Spleen (tissue), 11 donors: ENCODE data around the gene NPRL2. TPM values are rescaled to one million over a fixed set of nuclear protein-coding genes. Genes with fewer than 3 reads are reported as not detected.
A peak's percentile ranks its signal among the peaks of the same experiment; 100 is the strongest.

Experiments used
- DNase-seq: peaks from one replicate; pipeline ENCODE4 v3.0.0-alpha.2; 2020
- H3K27ac ChIP-seq, 8 donors: fragments of 200-600 bp; sonication (generic) in 7 of 8; 1 replicate in 4 of 8; 2 replicates in 4 of 8; pipeline versions ENCODE4 v1.5.0 to v1.8.0; 2016 to 2021; ENCODE audit warnings: inconsistent platforms in 4 of 8, mild to moderate bottlenecking in 4 of 8, moderate library complexity in 1 of 8
- H3K27me3 ChIP-seq, 7 donors: fragments of 200-600 bp; sonication (generic) in 6 of 7; replicated peaks in 1 of 7; 1 replicate in 4 of 7; 2 replicates in 3 of 7; pipeline versions ENCODE4 v1.5.0 to v1.8.0; 2016 to 2021; ENCODE audit warnings: inconsistent platforms in 3 of 7, mild to moderate bottlenecking in 1 of 7
- H3K36me3 ChIP-seq, 6 donors: fragments of 200-600 bp; sonication (generic) in 5 of 6; 1 replicate in 4 of 6; 2 replicates in 2 of 6; pipeline versions ENCODE4 v1.5.0 to v1.8.0; 2016 to 2021; ENCODE audit warnings: inconsistent platforms in 2 of 6
- H3K4me1 ChIP-seq, 6 donors: fragments of 200-600 bp; sonication (generic) in 5 of 6; 1 replicate in 3 of 6; 2 replicates in 3 of 6; pipeline versions ENCODE4 v1.5.0 to v1.8.0; 2016 to 2021; ENCODE audit warnings: inconsistent platforms in 3 of 6
- H3K4me3 ChIP-seq, 8 donors: fragments of 200-600 bp; sonication (generic) in 7 of 8; 1 replicate in 4 of 8; 2 replicates in 4 of 8; pipeline versions ENCODE4 v1.5.0 to v1.8.0; 2016 to 2021; ENCODE audit warnings: inconsistent platforms in 4 of 8, mild to moderate bottlenecking in 4 of 8, moderate library complexity in 2 of 8
- H3K9me3 ChIP-seq, 8 donors: fragments of 200-600 bp; sonication (generic) in 7 of 8; 1 replicate in 4 of 8; 2 replicates in 4 of 8; pipeline versions ENCODE4 v1.5.0 to v1.8.0; 2016 to 2021; ENCODE audit warnings: inconsistent platforms in 4 of 8
- POLR2A ChIP-seq, 3 donors: fragments of 450-650 bp; IDR thresholded peaks; one replicate each; pipeline ENCODE4 v1.5.1; 2017; ENCODE audit warnings: antibody characterized with exemption in 3 of 3, mild to moderate bottlenecking in 1 of 3
- POLR2AphosphoS5 ChIP-seq, 3 donors: sonication (generic); formaldehyde crosslinking; IDR thresholded peaks; one replicate each; pipeline ENCODE4 v1.5.1; 2017; ENCODE audit warnings: antibody characterized with exemption in 3 of 3
- WGBS, 5 donors: extraction: QIAGEN DNeasy Blood & Tissue Kit in 3 of 5; methylation state at CpG; one replicate each; pipeline versions ENCODE4 v1.1.5 to v1.1.7; 2013 to 2018; 5-methylcytosine and 5-hydroxymethylcytosine counted together
- intact Hi-C: fragments of 100-400 bp; cut with DNase I; formaldehyde crosslinking; loops from one replicate; pipeline ENCODE4 v1.15.0; 2023; ENCODE audit warnings: low total_unique reads
- polyA plus RNA-seq, 3 donors: library from polyadenylated mRNA; stranded (reverse); fragments of 200-250 nt; gene quantifications; one replicate each; pipeline ENCODE4 v1.2.1, GENCODE V29; 2013
- total RNA-seq, 7 donors: library from RNA; depleted of rRNA in 3 of 7; stranded (reverse); fragments of >200 nt in 3 of 7; fragmentation: NEBNext Ultra II Directional in 4 of 7; extraction: Animal tissue kit (Norgen Biotek cat#: 25700) in 4 of 7; gene quantifications; one replicate each; pipeline versions ENCODE4 v1.1.0 to v1.2.1, GENCODE V29; 2016 to 2021
- TF ChIP-seq, protein P1 (sequence below), 11 experiments: fragments of 200-600 bp in 7 of 11; fragments of 450-650 bp in 4 of 11; sonication (generic) in 4 of 11; IDR thresholded peaks in 8 of 11; conservative IDR thresholded peaks in 3 of 11; 1 replicate in 7 of 11; 2 replicates in 4 of 11; pipeline versions ENCODE4 v1.4.0 to v1.8.0; 2016 to 2021; ENCODE audit warnings: antibody characterized with exemption in 11 of 11, inconsistent platforms in 4 of 11, mild to moderate bottlenecking in 1 of 11
- donor health status: healthy with polysubstance abuse.
- donor health status: DM: no; HTN: no; CAD: no; lungs with moderate emphysema.
- donor health status: DM: no; HTN: no; CAD: no.
- donor health status: Bipolar disorder and iron deficiency.
- donor health status: healthy.
- donor health status: DM: no; HTN: no; CAD: no.
- donor health status: DM: yes; HTN: yes; CAD: no.

Gene NPRL2
- total and polyA plus RNA-seq, 10 donors, result 17.8 to 31.2 (median 22.9) TPM

DNA sequence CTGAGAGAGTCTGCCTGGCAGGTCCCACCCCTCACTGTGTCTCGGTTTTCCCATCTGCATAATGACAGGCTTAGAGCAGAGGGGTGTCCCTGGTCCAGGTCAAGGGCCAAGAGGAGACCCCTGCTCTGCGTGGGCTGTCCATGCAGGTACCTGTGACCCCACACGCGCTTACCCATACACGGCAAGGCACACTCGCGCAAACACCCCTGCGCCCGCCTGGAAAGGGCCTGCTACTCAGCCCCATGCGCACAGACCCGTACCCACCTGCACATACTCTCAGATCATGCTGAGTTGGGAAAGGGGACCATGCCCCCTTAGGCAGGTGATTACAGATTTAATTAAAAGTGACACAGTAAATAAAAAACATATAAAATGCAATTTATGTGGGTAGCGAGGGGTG lies 32.1 kb upstream of the NPRL2 start:
- TF ChIP-seq POLR2AphosphoS5 (IDR thresholded peaks at IDR 0.05), result no peak
- TF ChIP-seq POLR2A (IDR thresholded peaks at IDR 0.05), result no peak
- TF ChIP-seq, protein P1, sequence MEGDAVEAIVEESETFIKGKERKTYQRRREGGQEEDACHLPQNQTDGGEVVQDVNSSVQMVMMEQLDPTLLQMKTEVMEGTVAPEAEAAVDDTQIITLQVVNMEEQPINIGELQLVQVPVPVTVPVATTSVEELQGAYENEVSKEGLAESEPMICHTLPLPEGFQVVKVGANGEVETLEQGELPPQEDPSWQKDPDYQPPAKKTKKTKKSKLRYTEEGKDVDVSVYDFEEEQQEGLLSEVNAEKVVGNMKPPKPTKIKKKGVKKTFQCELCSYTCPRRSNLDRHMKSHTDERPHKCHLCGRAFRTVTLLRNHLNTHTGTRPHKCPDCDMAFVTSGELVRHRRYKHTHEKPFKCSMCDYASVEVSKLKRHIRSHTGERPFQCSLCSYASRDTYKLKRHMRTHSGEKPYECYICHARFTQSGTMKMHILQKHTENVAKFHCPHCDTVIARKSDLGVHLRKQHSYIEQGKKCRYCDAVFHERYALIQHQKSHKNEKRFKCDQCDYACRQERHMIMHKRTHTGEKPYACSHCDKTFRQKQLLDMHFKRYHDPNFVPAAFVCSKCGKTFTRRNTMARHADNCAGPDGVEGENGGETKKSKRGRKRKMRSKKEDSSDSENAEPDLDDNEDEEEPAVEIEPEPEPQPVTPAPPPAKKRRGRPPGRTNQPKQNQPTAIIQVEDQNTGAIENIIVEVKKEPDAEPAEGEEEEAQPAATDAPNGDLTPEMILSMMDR (IDR thresholded peaks at IDR 0.05 in 8 of 11, conservative IDR thresholded peaks at IDR 0.05 in 3 of 11), result no peak
- Histone ChIP-seq H3K27me3 (no peaks in the 10 kb centered on the region), H3K4me1 (peaks cover 0 to 11% (median 2%) of the 10 kb centered on the region in 6 donors), H3K4me3 (no peak overlapping the region), H3K27ac (peak overlapping the region in 6 of 8 donors; percentile 13 to 63 (median 22)), H3K36me3 (no peaks in the 10 kb centered on the region), H3K9me3 (no peaks in the 10 kb centered on the region)
- no peak for DNase-seq
- WGBS, 5 donors, result 90 to 96% (median 93%) methylated on average over 10 to 12 of the region's 12 CpGs
- intact Hi-C loops, result no loop called here

DNA sequence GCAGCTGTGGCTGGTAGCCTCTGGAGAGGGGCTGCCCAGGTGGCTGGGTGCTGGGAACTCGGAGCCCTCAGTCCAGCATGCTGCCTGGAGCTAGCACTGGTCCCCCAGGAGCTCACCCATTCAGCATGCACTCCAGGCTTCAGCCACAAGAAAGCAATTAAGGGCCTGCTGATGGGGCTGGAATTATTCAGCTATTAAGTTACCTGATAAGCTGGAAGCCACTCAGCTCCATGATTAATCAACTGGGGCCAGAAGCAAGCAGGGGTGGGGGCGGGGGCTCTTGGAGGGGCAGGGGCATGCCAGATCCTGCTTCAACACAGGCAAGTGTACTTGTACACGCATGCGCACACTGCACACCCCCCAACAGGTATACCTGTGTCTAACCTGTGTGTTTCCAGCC lies 30.8 kb upstream of the NPRL2 start:
- 80 to 92% (median 87%) methylated on average over 4 of the region's 4 CpGs for WGBS, 5 donors
- no peak overlapping the region for H3K4me3 ChIP-seq
- TF ChIP-seq POLR2AphosphoS5 (IDR thresholded peaks at IDR 0.05) (no peak), POLR2A (IDR thresholded peaks at IDR 0.05) (no peak)
- TF ChIP-seq, protein P1 (IDR thresholded peaks at IDR 0.05 in 8 of 11, conservative IDR thresholded peaks at IDR 0.05 in 3 of 11), result no peak
- H3K9me3 ChIP-seq, result no peaks in the 10 kb centered on the region
- no peaks in the 10 kb centered on the region for H3K36me3 ChIP-seq
- H3K4me1 ChIP-seq, result peaks cover 0 to 11% (median 2%) of the 10 kb centered on the region in 6 donors
- intact Hi-C loops, result no loop called here
- H3K27me3 ChIP-seq, result no peaks in the 10 kb centered on the region
- peak overlapping the region in 1 of 8 donors; percentile 59 for H3K27ac ChIP-seq
- no peak for DNase-seq

DNA sequence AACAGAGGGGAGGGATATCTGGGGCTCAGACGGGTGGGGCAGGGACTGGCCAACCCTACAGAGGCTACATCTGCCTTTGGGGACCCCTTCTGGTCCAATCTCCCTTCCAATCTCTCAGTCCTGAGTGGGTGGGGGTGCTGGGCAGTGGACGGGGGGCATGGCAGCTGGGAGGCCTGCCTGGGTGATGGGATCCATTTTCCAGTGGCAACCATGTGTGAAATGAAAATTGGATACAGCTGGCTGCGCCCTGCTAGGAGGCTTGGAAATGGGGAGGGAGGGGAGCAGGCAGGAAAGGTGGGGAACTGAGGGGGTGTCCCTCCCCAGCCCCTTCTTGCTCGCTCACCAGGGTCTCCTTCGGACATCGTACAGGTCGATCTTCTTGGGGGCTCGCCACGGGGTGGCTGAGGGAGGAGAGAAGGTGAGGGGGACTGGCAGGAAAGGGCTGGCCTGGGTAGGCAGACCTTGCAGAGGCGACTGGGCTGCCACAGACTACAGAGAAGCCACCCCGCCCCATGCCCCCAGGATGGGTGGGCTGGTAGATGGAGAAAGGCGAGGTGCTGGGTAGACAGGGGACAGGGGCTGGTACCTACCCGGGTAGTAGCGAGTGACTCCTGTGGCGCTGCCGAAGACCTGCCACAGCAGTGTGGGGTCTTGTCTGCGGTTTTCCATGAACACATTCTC lies 30.0 kb upstream of the NPRL2 start:
- Histone ChIP-seq H3K9me3 (no peaks in the 10 kb centered on the region), H3K27ac (peak overlapping the region in 1 of 8 donors; percentile 59), H3K4me3 (no peak overlapping the region), H3K4me1 (peaks cover 0 to 11% (median 2%) of the 10 kb centered on the region in 6 donors), H3K36me3 (no peaks in the 10 kb centered on the region), H3K27me3 (no peaks in the 10 kb centered on the region)
- TF ChIP-seq, protein P1 (IDR thresholded peaks at IDR 0.05 in 8 of 11, conservative IDR thresholded peaks at IDR 0.05 in 3 of 11), result no peak
- no peak for TF ChIP-seq POLR2AphosphoS5 (IDR thresholded peaks at IDR 0.05)
- TF ChIP-seq POLR2A (IDR thresholded peaks at IDR 0.05), result no peak
- no peak for DNase-seq
- WGBS, 5 donors, result 85 to 95% (median 91%) methylated on average over 14 to 17 of the region's 17 CpGs
- intact Hi-C loops, result no loop called here

DNA sequence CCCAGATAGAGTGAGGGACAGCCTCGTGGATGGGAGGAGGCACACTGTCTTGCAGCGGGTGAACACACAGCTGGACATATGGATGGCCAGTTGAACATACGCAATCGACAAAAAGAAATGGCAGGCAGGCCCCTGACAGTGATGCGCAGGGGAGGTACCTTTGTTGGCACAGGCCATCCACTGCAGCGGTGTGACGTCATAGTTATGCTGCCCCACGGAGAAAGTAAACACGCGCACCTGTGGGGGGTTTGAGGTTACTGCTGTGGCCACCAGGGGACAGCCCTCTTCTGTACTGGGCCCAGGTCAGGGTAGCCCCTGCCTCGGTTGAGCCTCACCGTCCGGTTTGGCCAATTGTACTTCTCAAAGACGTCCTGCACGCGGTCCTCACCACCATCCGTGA lies 28.2 kb upstream of the NPRL2 start:
- Histone ChIP-seq H3K27ac (no peak overlapping the region), H3K4me1 (peaks cover 0 to 11% (median 2%) of the 10 kb centered on the region in 6 donors), H3K36me3 (no peaks in the 10 kb centered on the region), H3K27me3 (no peaks in the 10 kb centered on the region), H3K4me3 (no peak overlapping the region), H3K9me3 (no peaks in the 10 kb centered on the region)
- intact Hi-C loops, result no loop called here
- TF ChIP-seq POLR2A (IDR thresholded peaks at IDR 0.05) (no peak), POLR2AphosphoS5 (IDR thresholded peaks at IDR 0.05) (no peak)
- TF ChIP-seq, protein P1 (IDR thresholded peaks at IDR 0.05 in 8 of 11, conservative IDR thresholded peaks at IDR 0.05 in 3 of 11), result no peak
- 86 to 95% (median 92%) methylated on average over 14 to 17 of the region's 17 CpGs for WGBS, 5 donors
- DNase-seq, result no peak
